Ishikawa (cell line): ENCODE data around the gene ABCB8.

Experiments used
- CEBPB ChIP-seq: IDR thresholded peaks from 2 replicates; pipeline ENCODE4 v1.6.1; 2012
- EP300 ChIP-seq: IDR thresholded peaks from 2 replicates; pipeline ENCODE4 v1.6.1; 2012; ENCODE audit warnings: borderline replicate concordance
- FOXM1 ChIP-seq: IDR thresholded peaks from 2 replicates; pipeline ENCODE4 v1.6.1; 2012; ENCODE audit warnings: low read depth, borderline replicate concordance
- TF ChIP-seq, protein P1 (sequence below): IDR thresholded peaks from 2 replicates; pipeline ENCODE4 v1.6.1; 2012

DNA sequence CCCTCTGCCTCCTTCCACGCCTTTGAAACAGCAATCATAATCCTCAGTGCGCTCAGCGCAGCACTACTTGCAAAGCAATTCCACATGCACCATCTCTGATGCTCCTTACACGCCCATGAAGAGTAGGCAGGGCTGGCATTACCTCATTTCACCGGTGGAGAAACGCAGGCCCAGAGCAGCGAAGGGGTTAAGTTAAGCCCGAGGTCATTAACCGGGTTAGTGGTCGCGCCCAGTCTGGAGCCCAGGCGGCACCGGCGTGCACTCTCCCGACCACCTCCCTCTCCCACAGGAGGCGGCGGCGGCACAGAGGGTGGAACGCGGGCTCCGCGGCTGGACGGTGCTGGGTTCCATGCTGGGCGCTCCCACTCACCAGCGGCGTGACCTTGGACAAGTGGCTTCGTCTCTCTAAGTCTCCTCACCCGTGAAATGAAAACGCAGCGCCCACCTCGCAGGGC is 51.8 kb downstream of the ABCB8 start:
- TF ChIP-seq, protein P1, sequence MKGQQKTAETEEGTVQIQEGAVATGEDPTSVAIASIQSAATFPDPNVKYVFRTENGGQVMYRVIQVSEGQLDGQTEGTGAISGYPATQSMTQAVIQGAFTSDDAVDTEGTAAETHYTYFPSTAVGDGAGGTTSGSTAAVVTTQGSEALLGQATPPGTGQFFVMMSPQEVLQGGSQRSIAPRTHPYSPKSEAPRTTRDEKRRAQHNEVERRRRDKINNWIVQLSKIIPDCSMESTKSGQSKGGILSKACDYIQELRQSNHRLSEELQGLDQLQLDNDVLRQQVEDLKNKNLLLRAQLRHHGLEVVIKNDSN = no peak
- TF ChIP-seq FOXM1 = no peak
- no peak for TF ChIP-seq CEBPB
- no peak for TF ChIP-seq EP300
